Panc1 (cell line): ENCODE results near the gene DRD4.

Experiments used
- POLR2AphosphoS5 ChIP-seq: IDR thresholded peaks from 2 replicates; pipeline ENCODE4 v1.6.1; 2012; ENCODE audit warnings: mild to moderate bottlenecking, low read depth, low read length, moderate library complexity
- SIN3A ChIP-seq: IDR thresholded peaks from 2 replicates; pipeline ENCODE4 v1.6.1; 2012; ENCODE audit warnings: low read depth, mild to moderate bottlenecking, low read length, moderate library complexity, borderline replicate concordance; ENCODE audit not compliant: insufficient read depth
- TCF7L2 ChIP-seq: IDR thresholded peaks from 2 replicates; pipeline ENCODE4 v1.6.1; 2011; ENCODE audit warnings: mild to moderate bottlenecking, low read depth, low read length, inconsistent platforms
- TF ChIP-seq, protein P1 (sequence below): fragments of 450-650 bp; IDR thresholded peaks from 2 replicates; pipeline ENCODE4 v1.5.1; 2017; ENCODE audit warnings: mild to moderate bottlenecking
- TF ChIP-seq, protein P2 (sequence below), 2 experiments: IDR thresholded peaks; 2 replicates each; pipeline ENCODE4 v1.6.1; 2011 to 2012; ENCODE audit warnings: low read depth in 2 of 2, control low read depth in 1 of 2, low read length in 1 of 2, mild to moderate bottlenecking in 1 of 2, moderate library complexity in 1 of 2; ENCODE audit not compliant: insufficient read depth in 1 of 2

DNA sequence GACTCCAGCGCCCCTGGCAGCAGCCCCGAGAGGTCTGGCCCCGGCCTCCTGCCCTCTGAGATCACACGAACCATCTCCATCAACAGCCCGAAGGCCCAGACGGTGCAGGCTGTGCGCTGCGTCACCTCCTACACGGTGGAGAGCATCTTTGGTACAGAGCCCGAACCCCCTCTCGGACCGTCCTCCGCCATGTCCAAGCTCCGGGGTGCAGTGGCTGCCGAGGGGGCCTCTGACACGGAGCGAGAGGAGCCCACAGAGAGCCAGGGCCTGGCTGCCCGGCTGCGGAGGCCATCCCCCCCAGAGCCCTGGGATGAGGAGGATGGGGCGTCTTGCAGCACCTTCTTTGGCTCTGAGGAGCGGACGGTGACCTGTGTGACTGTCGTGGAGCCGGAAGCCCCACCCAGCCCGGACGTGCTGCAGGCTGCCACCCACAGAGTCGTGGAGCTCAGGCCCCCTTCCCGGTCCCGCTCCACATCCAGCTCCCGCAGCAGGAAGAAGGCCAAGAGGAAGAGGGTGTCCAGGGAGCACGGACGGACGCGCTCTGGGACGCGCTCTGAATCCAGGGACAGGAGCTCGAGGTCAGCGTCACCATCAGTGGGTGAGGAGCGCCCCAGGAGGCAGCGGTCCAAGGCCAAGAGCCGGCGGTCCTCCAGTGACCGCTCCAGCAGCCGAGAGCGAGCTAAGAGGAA, 29.0 kb upstream of the DRD4 start:
- TF ChIP-seq, protein P1, sequence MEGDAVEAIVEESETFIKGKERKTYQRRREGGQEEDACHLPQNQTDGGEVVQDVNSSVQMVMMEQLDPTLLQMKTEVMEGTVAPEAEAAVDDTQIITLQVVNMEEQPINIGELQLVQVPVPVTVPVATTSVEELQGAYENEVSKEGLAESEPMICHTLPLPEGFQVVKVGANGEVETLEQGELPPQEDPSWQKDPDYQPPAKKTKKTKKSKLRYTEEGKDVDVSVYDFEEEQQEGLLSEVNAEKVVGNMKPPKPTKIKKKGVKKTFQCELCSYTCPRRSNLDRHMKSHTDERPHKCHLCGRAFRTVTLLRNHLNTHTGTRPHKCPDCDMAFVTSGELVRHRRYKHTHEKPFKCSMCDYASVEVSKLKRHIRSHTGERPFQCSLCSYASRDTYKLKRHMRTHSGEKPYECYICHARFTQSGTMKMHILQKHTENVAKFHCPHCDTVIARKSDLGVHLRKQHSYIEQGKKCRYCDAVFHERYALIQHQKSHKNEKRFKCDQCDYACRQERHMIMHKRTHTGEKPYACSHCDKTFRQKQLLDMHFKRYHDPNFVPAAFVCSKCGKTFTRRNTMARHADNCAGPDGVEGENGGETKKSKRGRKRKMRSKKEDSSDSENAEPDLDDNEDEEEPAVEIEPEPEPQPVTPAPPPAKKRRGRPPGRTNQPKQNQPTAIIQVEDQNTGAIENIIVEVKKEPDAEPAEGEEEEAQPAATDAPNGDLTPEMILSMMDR, result no peak
- TF ChIP-seq POLR2AphosphoS5 (no peak), SIN3A (no peak), TCF7L2 (no peak)
- TF ChIP-seq, protein P2, sequence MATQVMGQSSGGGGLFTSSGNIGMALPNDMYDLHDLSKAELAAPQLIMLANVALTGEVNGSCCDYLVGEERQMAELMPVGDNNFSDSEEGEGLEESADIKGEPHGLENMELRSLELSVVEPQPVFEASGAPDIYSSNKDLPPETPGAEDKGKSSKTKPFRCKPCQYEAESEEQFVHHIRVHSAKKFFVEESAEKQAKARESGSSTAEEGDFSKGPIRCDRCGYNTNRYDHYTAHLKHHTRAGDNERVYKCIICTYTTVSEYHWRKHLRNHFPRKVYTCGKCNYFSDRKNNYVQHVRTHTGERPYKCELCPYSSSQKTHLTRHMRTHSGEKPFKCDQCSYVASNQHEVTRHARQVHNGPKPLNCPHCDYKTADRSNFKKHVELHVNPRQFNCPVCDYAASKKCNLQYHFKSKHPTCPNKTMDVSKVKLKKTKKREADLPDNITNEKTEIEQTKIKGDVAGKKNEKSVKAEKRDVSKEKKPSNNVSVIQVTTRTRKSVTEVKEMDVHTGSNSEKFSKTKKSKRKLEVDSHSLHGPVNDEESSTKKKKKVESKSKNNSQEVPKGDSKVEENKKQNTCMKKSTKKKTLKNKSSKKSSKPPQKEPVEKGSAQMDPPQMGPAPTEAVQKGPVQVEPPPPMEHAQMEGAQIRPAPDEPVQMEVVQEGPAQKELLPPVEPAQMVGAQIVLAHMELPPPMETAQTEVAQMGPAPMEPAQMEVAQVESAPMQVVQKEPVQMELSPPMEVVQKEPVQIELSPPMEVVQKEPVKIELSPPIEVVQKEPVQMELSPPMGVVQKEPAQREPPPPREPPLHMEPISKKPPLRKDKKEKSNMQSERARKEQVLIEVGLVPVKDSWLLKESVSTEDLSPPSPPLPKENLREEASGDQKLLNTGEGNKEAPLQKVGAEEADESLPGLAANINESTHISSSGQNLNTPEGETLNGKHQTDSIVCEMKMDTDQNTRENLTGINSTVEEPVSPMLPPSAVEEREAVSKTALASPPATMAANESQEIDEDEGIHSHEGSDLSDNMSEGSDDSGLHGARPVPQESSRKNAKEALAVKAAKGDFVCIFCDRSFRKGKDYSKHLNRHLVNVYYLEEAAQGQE (IDR thresholded peaks at IDR 0.05; ENCODE audit: insufficient read depth in 1 of 2, low read depth in 2 of 2, low read length in 1 of 2), result no peak
